H9 (cell line): ENCODE data around the gene ZNF407. TPM values are rescaled to one million over a fixed set of nuclear protein-coding genes. Genes with fewer than 3 reads are reported as not detected.

Experiments
- DNase-seq: peaks from one replicate; pipeline ENCODE4 v3.0.0-alpha.2; 2017
- H2AFZ ChIP-seq: one replicate; pipeline ENCODE4 v1.6.1; 2013; ENCODE audit warnings: mild to moderate bottlenecking, low read length, control low read depth, moderate library complexity
- H2AK5ac ChIP-seq: 2 replicates; pipeline ENCODE4 v1.6.1; 2013; ENCODE audit warnings: low read length, control low read depth, mixed read lengths; ENCODE audit not compliant: insufficient read length
- H2BK120ac ChIP-seq: one replicate; pipeline ENCODE4 v1.6.1; 2013; ENCODE audit warnings: low read depth, mild to moderate bottlenecking, low read length, control low read depth, inconsistent platforms; ENCODE audit not compliant: poor library complexity, severe bottlenecking
- H2BK12ac ChIP-seq: 2 replicates; pipeline ENCODE4 v1.6.1; 2013; ENCODE audit warnings: low read length, control low read depth, mixed read lengths, low read depth; ENCODE audit not compliant: insufficient read length
- H2BK15ac ChIP-seq: 2 replicates; pipeline ENCODE4 v1.6.1; 2013; ENCODE audit warnings: low read depth, low read length, control low read depth
- H2BK20ac ChIP-seq: one replicate; pipeline ENCODE4 v1.6.1; 2013; ENCODE audit warnings: low read depth, mild to moderate bottlenecking, low read length, control low read depth, inconsistent platforms; ENCODE audit not compliant: poor library complexity, severe bottlenecking
- H2BK5ac ChIP-seq: 2 replicates; pipeline ENCODE4 v1.6.1; 2013; ENCODE audit warnings: low read length, control low read depth, mixed read lengths; ENCODE audit not compliant: insufficient read length
- H3K14ac ChIP-seq: 2 replicates; pipeline ENCODE4 v1.6.1; 2013; ENCODE audit warnings: low read length, control low read depth; ENCODE audit not compliant: insufficient read depth
- H3K18ac ChIP-seq: 2 replicates; pipeline ENCODE4 v1.6.1; 2013; ENCODE audit warnings: low read depth, mild to moderate bottlenecking, mixed read lengths, low read length, control low read depth; ENCODE audit not compliant: insufficient read length
- H3K23ac ChIP-seq: 2 replicates; pipeline ENCODE4 v1.6.1; 2013; ENCODE audit warnings: low read length, control low read depth, mixed read lengths, low read depth; ENCODE audit not compliant: insufficient read length
- H3K23me2 ChIP-seq: 2 replicates; pipeline ENCODE4 v1.6.1; 2013; ENCODE audit warnings: low read depth, mild to moderate bottlenecking, mixed read lengths, low read length, control low read depth; ENCODE audit not compliant: insufficient read length, poor library complexity, severe bottlenecking
- H3K27ac ChIP-seq: 2 replicates; pipeline ENCODE4 v1.5.1; 2013; ENCODE audit warnings: low read length, control low read depth, mixed read lengths, low read depth; ENCODE audit not compliant: insufficient read length
- H3K27me3 ChIP-seq: 2 replicates; pipeline ENCODE4 v1.6.1; 2013; ENCODE audit warnings: low read length, control low read depth, inconsistent platforms; ENCODE audit not compliant: insufficient read depth
- H3K4ac ChIP-seq: 2 replicates; pipeline ENCODE4 v1.6.1; 2013; ENCODE audit warnings: low read depth, mild to moderate bottlenecking, control low read depth, inconsistent platforms, low read length, moderate library complexity
- H3K4me1 ChIP-seq: 2 replicates; pipeline ENCODE4 v1.6.1; 2013; ENCODE audit warnings: low read length, control low read depth, inconsistent platforms; ENCODE audit not compliant: insufficient read depth
- H3K4me2 ChIP-seq: 2 replicates; pipeline ENCODE4 v1.6.1; 2013; ENCODE audit warnings: low read length, control low read depth, mixed read lengths; ENCODE audit not compliant: insufficient read length, insufficient read depth
- H3K56ac ChIP-seq: 2 replicates; pipeline ENCODE4 v1.6.1; 2013; ENCODE audit warnings: low read depth, mild to moderate bottlenecking, mixed read lengths, low read length, control low read depth; ENCODE audit not compliant: insufficient read length
- H3K79me1 ChIP-seq: 2 replicates; pipeline ENCODE4 v1.6.1; 2013; ENCODE audit warnings: low read depth, mild to moderate bottlenecking, moderate library complexity, low read length, control low read depth, inconsistent platforms; ENCODE audit not compliant: insufficient read depth, poor library complexity, severe bottlenecking
- H3K79me2 ChIP-seq: 2 replicates; pipeline ENCODE4 v1.6.1; 2013; ENCODE audit warnings: low read length, control low read depth, inconsistent platforms; ENCODE audit not compliant: insufficient read depth
- H3K9ac ChIP-seq: 2 replicates; pipeline ENCODE4 v1.6.1; 2013; ENCODE audit warnings: low read length, control low read depth, mixed read lengths; ENCODE audit not compliant: insufficient read length; ENCODE audit errors: extremely low read depth
- H3K9me3 ChIP-seq: one replicate; pipeline ENCODE4 v1.6.1; 2013; ENCODE audit warnings: low read depth, low read length, inconsistent platforms; ENCODE audit not compliant: control insufficient read depth
- H3T11ph ChIP-seq: one replicate; pipeline ENCODE4 v1.6.1; 2013; ENCODE audit warnings: mild to moderate bottlenecking, low read length, control low read depth, inconsistent platforms
- H4K20me1 ChIP-seq: one replicate; pipeline ENCODE4 v1.6.1; 2013; ENCODE audit not compliant: control insufficient read depth, insufficient read length, insufficient read depth
- H4K5ac ChIP-seq: 2 replicates; pipeline ENCODE4 v1.6.1; 2013; ENCODE audit warnings: low read depth, mild to moderate bottlenecking, mixed read lengths, low read length, control low read depth; ENCODE audit not compliant: insufficient read length
- H4K8ac ChIP-seq: replicated peaks from 2 replicates; pipeline ENCODE4 v1.6.1; 2013; ENCODE audit warnings: low read length, control low read depth, mixed read lengths, low read depth; ENCODE audit not compliant: insufficient read length
- H4K91ac ChIP-seq: 2 replicates; pipeline ENCODE4 v1.6.1; 2013; ENCODE audit warnings: low read depth, mild to moderate bottlenecking, moderate library complexity, mixed read lengths, low read length, control low read depth; ENCODE audit not compliant: insufficient read length
- H3K27ac Mint-ChIP-seq, 3 experiments: 2 replicates in 2 of 3; 3 replicates in 1 of 3; pipeline ENCODE4 v1.8.0; 2020 to 2021; ENCODE audit warnings: mixed read lengths in 3 of 3, mild to moderate bottlenecking in 1 of 3, moderate library complexity in 1 of 3
- H3K27me3 Mint-ChIP-seq: 2 replicates; pipeline ENCODE4 v1.8.0; 2021; ENCODE audit warnings: low read depth, mild to moderate bottlenecking, moderate library complexity, mixed read lengths
- H3K36me3 Mint-ChIP-seq, 3 experiments: 2 replicates in 2 of 3; 3 replicates in 1 of 3; pipeline ENCODE4 v1.8.0; 2020 to 2021; ENCODE audit warnings: low read depth in 3 of 3, mixed read lengths in 3 of 3; ENCODE audit not compliant: insufficient read depth in 1 of 3
- H3K4me1 Mint-ChIP-seq, 2 experiments: 2 replicates each; pipeline ENCODE4 v1.8.0; 2020; ENCODE audit warnings: mixed read lengths in 2 of 2
- H3K4me3 Mint-ChIP-seq, 2 experiments: 2 replicates in 1 of 2; 3 replicates in 1 of 2; pipeline ENCODE4 v1.8.0; 2020 to 2021; ENCODE audit warnings: mild to moderate bottlenecking in 2 of 2, mixed read lengths in 2 of 2, moderate library complexity in 1 of 2
- H3K9me3 Mint-ChIP-seq, 2 experiments: 2 replicates in 1 of 2; 3 replicates in 1 of 2; pipeline ENCODE4 v1.8.0; 2020; ENCODE audit warnings: mild to moderate bottlenecking in 2 of 2, mixed read lengths in 2 of 2, moderate library complexity in 1 of 2
- CTCF ChIP-seq: fragments of 200-600 bp; sonication (generic); conservative IDR thresholded peaks from 3 replicates; pipeline ENCODE4 v1.8.0; 2021; ENCODE audit warnings: antibody characterized with exemption, mild to moderate bottlenecking
- WGBS: extraction: QIAGEN DNeasy Blood & Tissue Kit; methylation state at CpG from one replicate; pipeline ENCODE4 v1.1.7; 2013; ENCODE audit warnings: missing lambda C conversion rate, low lambda C conversion rate, mixed read lengths; ENCODE audit not compliant: insufficient read length; ENCODE audit errors: extremely low coverage; 5-methylcytosine and 5-hydroxymethylcytosine counted together
- total RNA-seq: library from RNA; stranded (reverse); gene quantifications from 2 replicates; pipeline ENCODE4 v1.2.1, GENCODE V29; 2021

ZNF407 gene
- total RNA-seq, 1 experiment from 2014 or later = 8.7 TPM

GRCh38 chr18:74944676-74945075, 347.0 kb downstream of the ZNF407 start:
- no peak overlapping the region for H3K56ac ChIP-seq
- no peak overlapping the region for H3K14ac ChIP-seq
- no peak overlapping the region for H2AK5ac ChIP-seq
- H2BK120ac ChIP-seq = no peak overlapping the region
- no peak overlapping the region for H2BK5ac ChIP-seq
- no peaks in the 10 kb centered on the region for H3K27me3 Mint-ChIP-seq
- no peaks in the 10 kb centered on the region for H3K23me2 ChIP-seq
- no peak overlapping the region for H3K4ac ChIP-seq
- H3K9me3 Mint-ChIP-seq = no peaks in the 10 kb centered on the region
- H3K27ac ChIP-seq = no peak overlapping the region
- H4K5ac ChIP-seq = no peak overlapping the region
- H3T11ph ChIP-seq = no peak overlapping the region
- no peaks in the 10 kb centered on the region for H3K36me3 Mint-ChIP-seq
- H3K4me3 Mint-ChIP-seq = no peak overlapping the region
- H2BK12ac ChIP-seq = no peak overlapping the region
- H3K79me1 ChIP-seq = no peaks in the 10 kb centered on the region
- no peak for DNase-seq
- H4K91ac ChIP-seq = no peak overlapping the region
- H3K4me1 ChIP-seq = peaks cover 7% of the 10 kb centered on the region
- H3K23ac ChIP-seq = no peak overlapping the region
- H2BK15ac ChIP-seq = no peak overlapping the region
- no peak overlapping the region for H3K9ac ChIP-seq
- H2BK20ac ChIP-seq = no peak overlapping the region
- peak overlapping the region in 1 of 3 experiments; percentile 3; a peak in 1 of 7 replicates for H3K27ac Mint-ChIP-seq
- peaks cover 40 to 41% of the 10 kb centered on the region in 2 experiments for H3K4me1 Mint-ChIP-seq
- H3K4me2 ChIP-seq = no peak overlapping the region
- no peak overlapping the region for H3K18ac ChIP-seq
- no peak overlapping the region for H2AFZ ChIP-seq
- no peaks in the 10 kb centered on the region for H4K20me1 ChIP-seq
- no peaks in the 10 kb centered on the region for H3K9me3 ChIP-seq
- WGBS = no CpG with 5 or more reads among the region's 5 CpGs
- no peak overlapping the region for H4K8ac ChIP-seq
- no peak for TF ChIP-seq CTCF
- H3K27me3 ChIP-seq = no peaks in the 10 kb centered on the region
- no peaks in the 10 kb centered on the region for H3K79me2 ChIP-seq
